ENCODE measurements around the gene UBE4A.

The UBE4A gene

GRCh38 chr11:118341815-118342489 is 17.4 kb upstream of the UBE4A start:
- DNase-seq (ENCODE audit: low spot score) = no peak

- DNase-seq (ENCODE audit: low spot score) = no peak
Observed at GRCh38 chr11:118342503-118343161, 16.8 kb upstream of the UBE4A start, which contains the start of gene CD3D. TSS of gene CD3D (minus strand) at chr11:118342705. CDS start at chr11:118342607, 98 bp downstream.

- no peak for DNase-seq (ENCODE audit: low spot score)
Observed at GRCh38 chr11:118343248-118343647, 16.2 kb upstream of the UBE4A start.

DNA sequence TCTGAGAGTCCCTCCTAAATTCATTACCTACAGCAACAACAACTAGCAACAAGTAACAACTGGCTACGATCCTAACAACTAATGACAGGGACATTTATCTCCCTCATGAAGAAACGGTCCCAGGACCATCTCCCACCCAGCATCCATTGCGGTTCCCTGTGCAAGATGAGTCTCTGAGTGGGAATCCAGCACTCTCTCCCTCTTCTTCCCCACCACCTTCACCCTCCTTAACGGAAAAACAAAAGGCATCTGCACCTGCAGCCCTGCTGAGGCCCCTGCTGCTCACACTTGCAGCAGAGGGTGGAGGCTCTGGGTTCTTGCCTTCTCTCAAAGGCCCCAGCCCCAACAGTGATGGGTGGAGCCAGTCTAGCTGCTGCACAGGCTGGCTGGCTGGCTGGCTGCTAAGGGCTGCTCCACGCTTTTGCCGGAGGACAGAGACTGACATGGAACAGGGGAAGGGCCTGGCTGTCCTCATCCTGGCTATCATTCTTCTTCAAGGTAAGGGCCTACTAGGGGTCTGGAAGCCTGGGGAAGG is 15.4 kb upstream of the UBE4A start, which contains the start of gene CD3G:
TSS of gene CD3G (plus strand) at position 364 of the 535 bp plus-strand sequence. CDS start at position 444, 80 bp downstream.
- DNase-seq (ENCODE audit: low spot score) = no peak

DNA sequence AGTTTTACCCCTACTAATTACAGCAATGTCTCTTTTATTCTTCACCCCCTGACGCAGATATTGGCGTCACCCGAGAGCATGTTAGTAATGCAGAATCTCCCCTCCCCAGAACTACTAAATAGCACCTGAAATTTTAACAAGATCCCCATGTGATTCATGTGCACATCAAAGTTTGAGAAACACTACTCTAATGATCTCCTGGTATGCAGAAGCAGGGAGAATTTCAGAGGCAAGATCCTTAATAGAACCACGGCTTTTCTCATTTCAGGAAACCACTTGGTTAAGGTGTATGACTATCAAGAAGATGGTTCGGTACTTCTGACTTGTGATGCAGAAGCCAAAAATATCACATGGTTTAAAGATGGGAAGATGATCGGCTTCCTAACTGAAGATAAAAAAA is 9.9 kb upstream of the UBE4A start:
- no peak for DNase-seq (ENCODE audit: low spot score)

DNA sequence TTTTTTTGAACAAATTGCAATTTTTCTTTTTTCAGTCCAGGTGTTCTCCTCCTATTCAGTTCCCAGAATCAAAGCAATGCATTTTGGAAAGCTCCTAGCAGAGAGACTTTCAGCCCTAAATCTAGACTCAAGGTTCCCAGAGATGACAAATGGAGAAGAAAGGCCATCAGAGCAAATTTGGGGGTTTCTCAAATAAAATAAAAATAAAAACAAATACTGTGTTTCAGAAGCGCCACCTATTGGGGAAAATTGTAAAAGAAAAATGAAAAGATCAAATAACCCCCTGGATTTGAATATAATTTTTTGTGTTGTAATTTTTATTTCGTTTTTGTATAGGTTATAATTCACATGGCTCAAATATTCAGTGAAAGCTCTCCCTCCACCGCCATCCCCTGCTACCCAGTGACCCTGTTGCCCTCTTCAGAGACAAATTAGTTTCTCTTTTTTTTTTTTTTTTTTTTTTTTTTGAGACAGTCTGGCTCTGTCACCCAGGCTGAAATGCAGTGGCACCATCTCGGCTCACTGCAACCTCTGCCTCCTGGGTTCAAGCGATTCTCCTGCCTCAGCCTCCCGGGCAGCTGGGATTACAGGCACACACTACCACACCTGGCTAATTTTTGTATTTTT is 6.2 kb upstream of the UBE4A start:
- DNase-seq (ENCODE audit: low spot score) = peak; percentile 22

DNA sequence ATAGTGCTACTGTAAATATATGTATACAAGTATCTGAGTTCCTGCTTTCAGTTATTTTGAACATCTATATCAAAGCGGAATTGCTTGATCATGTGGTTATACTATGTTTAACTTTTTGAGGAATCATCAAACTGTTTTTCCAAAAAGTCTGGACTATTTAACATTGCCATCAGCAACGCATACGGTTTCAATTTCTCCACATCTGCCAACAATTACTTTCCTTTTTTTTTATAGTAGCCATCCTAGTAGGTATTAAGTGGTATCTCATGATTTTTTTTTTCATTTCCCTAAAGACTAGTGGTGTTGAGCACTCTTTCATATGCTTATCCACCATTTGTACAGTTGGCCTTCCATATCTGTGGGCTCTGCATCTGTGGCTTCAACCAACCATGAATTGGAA is 1.3 kb upstream of the UBE4A start:
- no peak for DNase-seq (ENCODE audit: low spot score)

- no peak for DNase-seq (ENCODE audit: low spot score)
Observed at GRCh38 chr11:118364956-118365615, 5.7 kb downstream of the UBE4A start.

DNA sequence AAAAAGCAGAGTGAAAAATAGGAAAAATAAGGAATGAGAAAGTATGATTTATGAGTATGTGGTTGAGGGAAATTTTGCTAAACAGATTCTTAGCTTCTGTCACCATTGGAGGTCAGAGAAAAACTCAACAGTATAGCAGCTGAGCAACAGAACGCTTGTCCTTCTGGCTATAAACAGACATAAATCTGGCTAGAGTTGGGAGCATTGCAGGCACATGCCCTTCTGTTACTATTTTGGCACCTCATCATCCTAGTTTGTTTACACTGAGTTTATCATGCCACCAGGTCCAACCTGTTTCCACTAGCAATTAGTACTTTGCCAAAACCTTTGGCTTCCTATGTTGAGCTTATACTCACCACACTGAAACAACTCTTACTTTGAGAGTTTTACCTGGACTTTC is 6.9 kb downstream of the UBE4A start:
- DNase-seq (ENCODE audit: low spot score) = no peak

DNA sequence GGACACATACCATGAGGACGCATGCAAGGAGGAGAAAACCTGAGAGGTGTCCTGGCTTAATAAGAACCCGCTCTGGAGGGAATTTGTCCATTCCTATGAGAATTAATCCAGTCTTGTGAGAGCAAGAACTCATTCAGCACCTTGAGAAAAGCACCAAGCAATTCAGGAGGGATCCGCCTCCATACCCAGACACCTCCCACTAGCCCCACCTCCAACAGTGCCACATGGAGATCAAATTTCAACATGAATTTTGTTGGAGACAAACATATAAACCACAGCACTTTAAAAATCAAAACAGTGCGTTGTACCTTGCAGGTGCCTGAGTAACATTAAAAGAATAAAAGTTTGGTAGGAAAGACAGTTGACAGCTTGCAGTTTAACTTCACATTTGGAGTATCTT is 11.4 kb downstream of the UBE4A start:
- no peak for DNase-seq (ENCODE audit: low spot score)

GRCh38 chr11:118373263-118373662 is 13.9 kb downstream of the UBE4A start:
- no peak for DNase-seq (ENCODE audit: low spot score)

DNA sequence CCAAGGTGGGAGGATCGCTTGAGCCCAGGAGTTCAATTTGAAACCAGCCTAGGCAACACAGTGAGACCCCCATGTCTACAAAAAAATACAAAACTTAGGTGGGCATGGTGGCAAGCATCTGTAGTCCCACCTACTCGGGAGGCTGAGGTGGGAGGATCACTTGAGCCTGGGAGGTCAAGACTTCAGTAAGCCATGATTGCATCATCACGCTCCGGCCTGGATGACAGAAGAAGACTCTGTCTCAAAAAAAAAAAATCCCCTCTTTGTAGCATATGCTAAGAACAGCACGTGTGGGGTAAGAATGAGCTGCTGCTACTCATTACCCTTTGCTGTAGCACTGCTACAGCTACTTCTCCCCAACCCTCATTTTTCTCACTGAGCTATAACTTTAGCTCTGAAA is 14.5 kb downstream of the UBE4A start:
- no peak for DNase-seq (ENCODE audit: low spot score)

- peak; percentile 76 for DNase-seq (ENCODE audit: low spot score)
Observed at GRCh38 chr11:118374729-118375128, 15.3 kb downstream of the UBE4A start.

GRCh38 chr11:118375978-118376377 is 16.6 kb downstream of the UBE4A start:
- DNase-seq (ENCODE audit: low spot score) = no peak

GRCh38 chr11:118379497-118379896 is 20.1 kb downstream of the UBE4A start:
- no peak for DNase-seq (ENCODE audit: low spot score)

GRCh38 chr11:118380571-118380970 is 21.2 kb downstream of the UBE4A start:
- no peak for DNase-seq (ENCODE audit: low spot score)

DNA sequence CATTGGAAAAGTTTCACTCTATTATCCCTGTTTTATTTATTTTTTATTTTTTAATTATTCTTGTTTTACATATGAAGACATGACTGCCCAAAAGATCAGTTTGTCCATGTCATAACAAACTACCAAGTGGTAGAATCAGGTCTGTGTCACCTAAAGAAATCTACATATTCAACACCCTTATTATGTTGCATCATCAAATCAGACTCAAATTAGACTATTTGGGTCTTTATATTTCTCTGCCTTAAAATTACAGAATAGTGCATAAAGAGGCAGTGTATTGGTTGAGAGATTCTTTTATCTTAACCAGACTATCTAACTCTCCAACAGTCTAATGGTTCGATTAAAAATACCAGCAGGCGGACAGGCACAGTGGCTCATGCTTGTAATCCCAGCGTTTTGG is 23.6 kb downstream of the UBE4A start:
- DNase-seq (ENCODE audit: low spot score) = no peak

GRCh38 chr11:118383657-118384056 is 24.3 kb downstream of the UBE4A start:
- no peak for DNase-seq (ENCODE audit: low spot score)

DNA sequence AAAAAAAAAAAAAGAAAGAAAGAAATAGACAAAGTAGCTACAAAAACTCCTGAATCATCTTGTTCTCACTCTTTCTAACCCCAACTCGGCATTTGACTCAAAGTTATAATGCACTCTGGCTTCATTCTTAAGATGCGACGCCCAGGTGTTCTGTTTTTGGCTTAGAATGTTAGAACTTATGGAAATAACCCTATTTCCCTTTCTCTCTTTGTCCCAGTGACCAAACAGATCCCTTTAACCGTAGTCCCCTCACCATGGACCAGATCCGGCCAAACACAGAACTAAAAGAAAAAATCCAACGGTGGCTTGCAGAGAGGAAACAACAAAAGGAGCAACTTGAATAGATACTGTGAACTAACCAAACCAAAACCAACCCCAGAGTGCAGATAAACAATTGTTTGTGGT is 36.7 kb downstream of the UBE4A start:
- DNase-seq (ENCODE audit: low spot score) = no peak

DNA sequence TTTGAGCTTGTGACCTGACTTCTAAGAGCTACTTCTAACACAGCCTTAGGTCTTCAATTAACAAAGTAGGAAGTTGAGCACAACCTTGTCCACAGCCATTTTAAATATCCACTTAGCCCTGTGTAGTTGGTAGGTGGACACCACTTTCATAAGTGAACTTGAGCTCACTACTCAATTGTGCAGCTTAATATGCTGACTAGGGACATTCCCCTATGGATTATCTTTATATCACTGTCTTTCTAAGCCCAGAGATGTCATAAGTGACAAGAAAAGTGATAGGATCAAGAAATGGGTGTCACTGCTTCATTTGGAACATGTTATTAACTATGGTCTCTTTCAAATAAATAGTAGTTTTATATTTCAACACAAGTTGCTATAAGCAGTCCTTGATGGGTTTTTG is 38.0 kb downstream of the UBE4A start:
- DNase-seq (ENCODE audit: low spot score) = no peak

DNA sequence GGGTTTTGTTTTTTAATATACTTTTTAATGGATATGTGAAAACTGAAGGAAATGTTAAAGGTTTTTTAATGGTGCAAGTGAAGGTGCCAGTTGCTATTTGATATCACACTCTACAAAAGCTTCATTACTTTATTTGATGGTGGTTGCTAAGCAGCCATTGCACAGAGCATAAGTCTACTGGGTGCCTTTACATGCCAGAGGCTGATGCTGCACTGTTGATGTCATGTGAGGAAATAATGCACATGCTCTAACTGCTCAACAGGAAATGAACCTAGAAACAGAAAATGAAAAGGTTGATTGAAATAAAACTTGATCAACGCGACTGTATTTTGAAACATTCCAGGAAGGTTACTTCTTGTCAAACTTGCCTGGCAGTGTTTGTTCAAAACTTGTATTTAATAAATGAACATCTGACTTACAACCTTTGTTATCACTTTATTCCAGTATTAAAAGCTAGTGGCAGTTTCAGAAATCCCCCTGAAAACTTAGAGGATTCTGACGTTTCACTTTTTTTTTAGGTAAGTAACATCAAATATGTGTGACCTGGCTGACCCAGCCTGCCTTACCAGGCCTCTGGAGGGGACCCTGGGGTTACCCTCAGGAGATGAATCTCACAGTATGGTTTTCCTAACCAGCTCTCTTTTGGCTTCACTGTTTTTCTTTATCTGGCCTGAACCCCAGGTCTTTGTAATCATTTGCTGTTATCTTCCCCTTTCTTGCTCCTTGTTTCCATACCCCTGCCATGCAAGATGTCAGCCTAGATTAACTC is 39.6 kb downstream of the UBE4A start:
- no peak for DNase-seq (ENCODE audit: low spot score)
